HCT116 (cell line): ENCODE results near the gene TNFSF10.

Experiments
- CTCF ChIP-seq, 3 experiments: fragments of 200-600 bp in 1 of 3; sonication (generic) in 1 of 3; IDR thresholded peaks in 2 of 3; conservative IDR thresholded peaks in 1 of 3; 2 replicates each; pipeline ENCODE4 v1.5.1; 2012 to 2017; ENCODE audit warnings: low read depth in 2 of 3, low read length in 2 of 3, antibody characterized with exemption in 1 of 3, borderline replicate concordance in 1 of 3, control low read depth in 1 of 3, mild to moderate bottlenecking in 1 of 3, mixed read lengths in 1 of 3, mixed run types in 1 of 3, moderate library complexity in 1 of 3; ENCODE audit not compliant: insufficient read depth in 1 of 3
- EZH2phosphoT487 ChIP-seq: fragments of 200-600 bp; IDR thresholded peaks from 2 replicates; pipeline ENCODE4 v1.6.1; 2018; ENCODE audit warnings: antibody characterized with exemption, borderline replicate concordance
- JUND ChIP-seq: IDR thresholded peaks from 2 replicates; pipeline ENCODE4 v1.6.1; 2012
- POLR2AphosphoS5 ChIP-seq: IDR thresholded peaks from 2 replicates; pipeline ENCODE4 v1.6.1; 2011; ENCODE audit warnings: mild to moderate bottlenecking, low read depth, low read length, moderate library complexity
- ZNF274 ChIP-seq: fragments of 200-500 bp; sonication (Bioruptor generic); IDR thresholded peaks from 2 replicates; pipeline ENCODE4 v1.6.1; 2014; ENCODE audit warnings: mild to moderate bottlenecking, low read depth, low read length, inconsistent platforms
- TF ChIP-seq, protein P1 (sequence below): IDR thresholded peaks from 2 replicates; pipeline ENCODE4 v1.6.1; 2011; ENCODE audit warnings: mild to moderate bottlenecking, low read length, moderate library complexity; ENCODE audit not compliant: insufficient replicate concordance; ENCODE audit errors: extremely low read depth

DNA sequence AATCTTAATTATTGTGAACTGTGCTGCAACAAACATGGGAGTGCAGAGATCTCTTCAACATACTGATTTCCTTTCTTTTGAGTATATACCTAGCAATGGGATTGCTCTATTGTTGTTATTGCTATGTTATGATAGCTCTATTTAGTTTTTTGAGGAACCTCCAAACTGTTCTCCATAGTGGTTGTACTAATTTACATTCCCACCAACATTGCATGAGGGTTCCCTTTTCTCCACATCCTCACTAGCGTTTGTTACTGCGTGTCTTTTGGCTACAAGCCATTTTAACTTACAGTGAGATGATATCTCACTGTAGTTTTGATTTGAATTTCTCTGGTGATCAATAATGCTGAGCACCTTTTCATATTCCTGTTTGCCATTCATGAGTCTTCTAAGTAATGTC is 45.5 kb upstream of the TNFSF10 start:
- TF ChIP-seq EZH2phosphoT487: no peak
- TF ChIP-seq POLR2AphosphoS5: no peak
- no peak for TF ChIP-seq CTCF (IDR thresholded peaks at IDR 0.05 in 2 of 3, conservative IDR thresholded peaks at IDR 0.05 in 1 of 3; ENCODE audit: borderline replicate concordance in 1 of 3, insufficient read depth in 1 of 3, low read depth in 2 of 3, low read length in 2 of 3)
- TF ChIP-seq ZNF274: no peak
- no peak for TF ChIP-seq JUND
- TF ChIP-seq, protein P1, sequence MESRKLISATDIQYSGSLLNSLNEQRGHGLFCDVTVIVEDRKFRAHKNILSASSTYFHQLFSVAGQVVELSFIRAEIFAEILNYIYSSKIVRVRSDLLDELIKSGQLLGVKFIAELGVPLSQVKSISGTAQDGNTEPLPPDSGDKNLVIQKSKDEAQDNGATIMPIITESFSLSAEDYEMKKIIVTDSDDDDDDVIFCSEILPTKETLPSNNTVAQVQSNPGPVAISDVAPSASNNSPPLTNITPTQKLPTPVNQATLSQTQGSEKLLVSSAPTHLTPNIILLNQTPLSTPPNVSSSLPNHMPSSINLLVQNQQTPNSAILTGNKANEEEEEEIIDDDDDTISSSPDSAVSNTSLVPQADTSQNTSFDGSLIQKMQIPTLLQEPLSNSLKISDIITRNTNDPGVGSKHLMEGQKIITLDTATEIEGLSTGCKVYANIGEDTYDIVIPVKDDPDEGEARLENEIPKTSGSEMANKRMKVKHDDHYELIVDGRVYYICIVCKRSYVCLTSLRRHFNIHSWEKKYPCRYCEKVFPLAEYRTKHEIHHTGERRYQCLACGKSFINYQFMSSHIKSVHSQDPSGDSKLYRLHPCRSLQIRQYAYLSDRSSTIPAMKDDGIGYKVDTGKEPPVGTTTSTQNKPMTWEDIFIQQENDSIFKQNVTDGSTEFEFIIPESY: no peak
